ENCODE measurements around the gene RBM20. TPM values are rescaled to one million over a fixed set of nuclear protein-coding genes. Genes with fewer than 3 reads are reported as not detected.
"Not testable (repeated sequence)": the region's sequence is repeated elsewhere in the genome, so short reads cannot be mapped to it uniquely, and the experiment has no call there.

RBM20 gene
- total and polyA plus RNA-seq, 2 of the 4 experiments (the other 2 are of a cell fraction), result under 0.01 to 0.15 TPM

DNA sequence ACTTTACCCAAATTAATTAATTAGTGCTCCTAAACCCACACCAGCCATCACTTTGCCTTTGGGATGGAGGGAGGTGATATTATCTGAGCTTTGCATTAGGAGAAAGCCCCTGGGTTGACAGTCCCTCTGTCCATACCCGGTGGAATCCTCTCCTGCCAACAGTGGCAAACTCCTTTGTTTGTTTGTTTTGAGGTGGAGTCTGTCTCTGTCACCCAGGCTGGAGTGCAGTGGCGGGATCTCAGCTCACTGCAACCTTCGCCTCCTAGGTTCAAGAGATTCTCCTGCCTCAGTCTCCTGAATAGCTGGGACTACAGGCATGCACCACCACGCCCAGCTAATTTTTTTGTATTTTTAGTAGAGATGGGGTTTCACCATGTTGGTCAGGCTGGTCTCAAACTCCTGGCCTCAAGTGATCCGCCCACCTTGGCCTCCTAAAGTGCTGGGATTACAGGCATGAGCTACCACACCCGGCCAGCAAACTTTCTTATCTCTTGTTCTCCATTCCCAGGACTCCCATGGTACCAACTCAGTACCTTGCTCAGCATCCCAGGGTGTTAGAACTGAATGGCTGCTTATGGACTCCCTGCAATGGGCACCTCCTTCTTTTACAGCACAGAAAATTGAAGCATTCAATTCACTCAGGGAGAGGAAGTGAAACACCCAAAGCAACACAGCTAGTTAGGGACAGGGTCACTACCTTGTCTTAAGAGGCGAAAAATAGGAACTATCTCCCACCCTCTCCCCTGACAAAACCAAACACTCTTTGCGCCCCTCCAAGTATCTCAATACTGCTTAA, 223.1 kb downstream of the RBM20 start:
- 100% methylated on average over 2 of the region's 8 CpGs; no CpG with 5 or more reads in 1 of the 2 experiments for WGBS, 2 experiments (ENCODE audit: extremely low coverage in 2 of 2, insufficient read length in 1 of 2)
- H3K36me3 ChIP-seq (ENCODE audit: control insufficient read depth, insufficient read depth, low read length); DNase-seq; in situ Hi-C loops (cut with MboI; ENCODE audit: low sequenced_read_pairs); H3K9ac ChIP-seq (ENCODE audit: low read depth, low read length); H4K5ac ChIP-seq (ENCODE audit: low read depth, low read length); H3K79me1 ChIP-seq (ENCODE audit: low read depth in 1 of 2, low read length in 2 of 2); H2AK5ac ChIP-seq (ENCODE audit: low read depth, low read length); H3K9me3 ChIP-seq (ENCODE audit: control insufficient read depth, insufficient read depth, low read length); H2BK5ac ChIP-seq (ENCODE audit: low read depth, low read length, poor library complexity, severe bottlenecking); H3K4me3 ChIP-seq (ENCODE audit: insufficient read depth, low read depth, low read length); H2AK9ac ChIP-seq (replicated peaks; ENCODE audit: low read depth, low read length, poor library complexity); H3K27ac ChIP-seq (ENCODE audit: insufficient read depth, low read length); H4K91ac ChIP-seq (ENCODE audit: insufficient read depth, low read depth, low read length); dilution Hi-C loops (cut with HindIII; ENCODE audit: low sequenced_read_pairs, unreplicated experiment); H3K4me2 ChIP-seq (ENCODE audit: low read depth, low read length); H3K56ac ChIP-seq (ENCODE audit: extremely low read depth, insufficient read depth, low read length); H4K20me1 ChIP-seq (ENCODE audit: insufficient read depth, low read length); H3K27me3 ChIP-seq (ENCODE audit: control insufficient read depth, insufficient read depth, low read length); ATAC-seq (ENCODE audit: low read depth); POLR2A ChIA-PET (ENCODE audit: unreplicated experiment); H3K4ac ChIP-seq (ENCODE audit: low read depth, low read length); BruUV-seq (replicated peaks); intact Hi-C loops (cut with micrococcal nuclease); H3K18ac ChIP-seq (ENCODE audit: low read depth, low read length): not testable (repeated sequence)
- peak overlapping the region; percentile 43; the same call in 1 of the 2 replicates for H2BK120ac ChIP-seq (ENCODE audit: low read depth, low read length)
- H2BK20ac ChIP-seq (ENCODE audit: low read depth, low read length), result peak overlapping the region; percentile 33; the same call in 1 of the 2 replicates
- H2BK15ac ChIP-seq (ENCODE audit: low read depth, low read length), result peak overlapping the region; percentile 52; the same call in 1 of the 3 replicates
- H3K14ac ChIP-seq (replicated peaks; ENCODE audit: low read depth, low read length), result 0 out of 2 replicates have a peak overlapping the region, but pooled peaks have one; percentile 57
- CTCF ChIA-PET, result interaction anchor here (1.6 kb wide), 1 partner anchor 15 kb away, joined by 4 read pairs; no protein-coding TSS in a partner anchor
- peaks cover 13% of the 10 kb centered on the region for H3K4me1 ChIP-seq (ENCODE audit: control insufficient read depth, insufficient read depth, low read length)
- H4K8ac ChIP-seq (ENCODE audit: low read depth in 2 of 2, low read length in 2 of 2), result 0 out of 4 replicates have a peak overlapping the region, but pooled peaks of 1 of the 2 experiments have one; percentile 9
- H3K9me1 ChIP-seq (ENCODE audit: insufficient read depth, low read length), result peaks cover 17% of the 10 kb centered on the region
- H2AFZ ChIP-seq (replicated peaks; ENCODE audit: low read length, poor library complexity), result peak overlapping the region; percentile 9
- peak overlapping the region; percentile 50 for H3K23ac ChIP-seq (ENCODE audit: low read depth, low read length)
